H9 (cell line): Measurements from ENCODE around the gene HSPB8. TPM values are rescaled to one million over a fixed set of nuclear protein-coding genes. Genes with fewer than 3 reads are reported as not detected.

Experiments
- DNase-seq: peaks from one replicate; pipeline ENCODE4 v3.0.0-alpha.2; 2017
- H2AFZ ChIP-seq: one replicate; pipeline ENCODE4 v1.6.1; 2013; ENCODE audit warnings: mild to moderate bottlenecking, low read length, control low read depth, moderate library complexity
- H2AK5ac ChIP-seq: 2 replicates; pipeline ENCODE4 v1.6.1; 2013; ENCODE audit warnings: low read length, control low read depth, mixed read lengths; ENCODE audit not compliant: insufficient read length
- H2BK120ac ChIP-seq: one replicate; pipeline ENCODE4 v1.6.1; 2013; ENCODE audit warnings: low read depth, mild to moderate bottlenecking, low read length, control low read depth, inconsistent platforms; ENCODE audit not compliant: poor library complexity, severe bottlenecking
- H2BK12ac ChIP-seq: 2 replicates; pipeline ENCODE4 v1.6.1; 2013; ENCODE audit warnings: low read length, control low read depth, mixed read lengths, low read depth; ENCODE audit not compliant: insufficient read length
- H2BK15ac ChIP-seq: 2 replicates; pipeline ENCODE4 v1.6.1; 2013; ENCODE audit warnings: low read depth, low read length, control low read depth
- H2BK20ac ChIP-seq: one replicate; pipeline ENCODE4 v1.6.1; 2013; ENCODE audit warnings: low read depth, mild to moderate bottlenecking, low read length, control low read depth, inconsistent platforms; ENCODE audit not compliant: poor library complexity, severe bottlenecking
- H2BK5ac ChIP-seq: 2 replicates; pipeline ENCODE4 v1.6.1; 2013; ENCODE audit warnings: low read length, control low read depth, mixed read lengths; ENCODE audit not compliant: insufficient read length
- H3K14ac ChIP-seq: 2 replicates; pipeline ENCODE4 v1.6.1; 2013; ENCODE audit warnings: low read length, control low read depth; ENCODE audit not compliant: insufficient read depth
- H3K18ac ChIP-seq: 2 replicates; pipeline ENCODE4 v1.6.1; 2013; ENCODE audit warnings: low read depth, mild to moderate bottlenecking, mixed read lengths, low read length, control low read depth; ENCODE audit not compliant: insufficient read length
- H3K23ac ChIP-seq: 2 replicates; pipeline ENCODE4 v1.6.1; 2013; ENCODE audit warnings: low read length, control low read depth, mixed read lengths, low read depth; ENCODE audit not compliant: insufficient read length
- H3K23me2 ChIP-seq: 2 replicates; pipeline ENCODE4 v1.6.1; 2013; ENCODE audit warnings: low read depth, mild to moderate bottlenecking, mixed read lengths, low read length, control low read depth; ENCODE audit not compliant: insufficient read length, poor library complexity, severe bottlenecking
- H3K27ac ChIP-seq: 2 replicates; pipeline ENCODE4 v1.5.1; 2013; ENCODE audit warnings: low read length, control low read depth, mixed read lengths, low read depth; ENCODE audit not compliant: insufficient read length
- H3K27me3 ChIP-seq: 2 replicates; pipeline ENCODE4 v1.6.1; 2013; ENCODE audit warnings: low read length, control low read depth, inconsistent platforms; ENCODE audit not compliant: insufficient read depth
- H3K4ac ChIP-seq: 2 replicates; pipeline ENCODE4 v1.6.1; 2013; ENCODE audit warnings: low read depth, mild to moderate bottlenecking, control low read depth, inconsistent platforms, low read length, moderate library complexity
- H3K4me1 ChIP-seq: 2 replicates; pipeline ENCODE4 v1.6.1; 2013; ENCODE audit warnings: low read length, control low read depth, inconsistent platforms; ENCODE audit not compliant: insufficient read depth
- H3K4me2 ChIP-seq: 2 replicates; pipeline ENCODE4 v1.6.1; 2013; ENCODE audit warnings: low read length, control low read depth, mixed read lengths; ENCODE audit not compliant: insufficient read length, insufficient read depth
- H3K56ac ChIP-seq: 2 replicates; pipeline ENCODE4 v1.6.1; 2013; ENCODE audit warnings: low read depth, mild to moderate bottlenecking, mixed read lengths, low read length, control low read depth; ENCODE audit not compliant: insufficient read length
- H3K79me1 ChIP-seq: 2 replicates; pipeline ENCODE4 v1.6.1; 2013; ENCODE audit warnings: low read depth, mild to moderate bottlenecking, moderate library complexity, low read length, control low read depth, inconsistent platforms; ENCODE audit not compliant: insufficient read depth, poor library complexity, severe bottlenecking
- H3K79me2 ChIP-seq: 2 replicates; pipeline ENCODE4 v1.6.1; 2013; ENCODE audit warnings: low read length, control low read depth, inconsistent platforms; ENCODE audit not compliant: insufficient read depth
- H3K9ac ChIP-seq: 2 replicates; pipeline ENCODE4 v1.6.1; 2013; ENCODE audit warnings: low read length, control low read depth, mixed read lengths; ENCODE audit not compliant: insufficient read length; ENCODE audit errors: extremely low read depth
- H3K9me3 ChIP-seq: one replicate; pipeline ENCODE4 v1.6.1; 2013; ENCODE audit warnings: low read depth, low read length, inconsistent platforms; ENCODE audit not compliant: control insufficient read depth
- H3T11ph ChIP-seq: one replicate; pipeline ENCODE4 v1.6.1; 2013; ENCODE audit warnings: mild to moderate bottlenecking, low read length, control low read depth, inconsistent platforms
- H4K20me1 ChIP-seq: one replicate; pipeline ENCODE4 v1.6.1; 2013; ENCODE audit not compliant: control insufficient read depth, insufficient read length, insufficient read depth
- H4K5ac ChIP-seq: 2 replicates; pipeline ENCODE4 v1.6.1; 2013; ENCODE audit warnings: low read depth, mild to moderate bottlenecking, mixed read lengths, low read length, control low read depth; ENCODE audit not compliant: insufficient read length
- H4K8ac ChIP-seq: replicated peaks from 2 replicates; pipeline ENCODE4 v1.6.1; 2013; ENCODE audit warnings: low read length, control low read depth, mixed read lengths, low read depth; ENCODE audit not compliant: insufficient read length
- H4K91ac ChIP-seq: 2 replicates; pipeline ENCODE4 v1.6.1; 2013; ENCODE audit warnings: low read depth, mild to moderate bottlenecking, moderate library complexity, mixed read lengths, low read length, control low read depth; ENCODE audit not compliant: insufficient read length
- H3K27ac Mint-ChIP-seq, 3 experiments: 2 replicates in 2 of 3; 3 replicates in 1 of 3; pipeline ENCODE4 v1.8.0; 2020 to 2021; ENCODE audit warnings: mixed read lengths in 3 of 3, mild to moderate bottlenecking in 1 of 3, moderate library complexity in 1 of 3
- H3K27me3 Mint-ChIP-seq: 2 replicates; pipeline ENCODE4 v1.8.0; 2021; ENCODE audit warnings: low read depth, mild to moderate bottlenecking, moderate library complexity, mixed read lengths
- H3K36me3 Mint-ChIP-seq, 3 experiments: 2 replicates in 2 of 3; 3 replicates in 1 of 3; pipeline ENCODE4 v1.8.0; 2020 to 2021; ENCODE audit warnings: low read depth in 3 of 3, mixed read lengths in 3 of 3; ENCODE audit not compliant: insufficient read depth in 1 of 3
- H3K4me1 Mint-ChIP-seq, 2 experiments: 2 replicates each; pipeline ENCODE4 v1.8.0; 2020; ENCODE audit warnings: mixed read lengths in 2 of 2
- H3K4me3 Mint-ChIP-seq, 2 experiments: 2 replicates in 1 of 2; 3 replicates in 1 of 2; pipeline ENCODE4 v1.8.0; 2020 to 2021; ENCODE audit warnings: mild to moderate bottlenecking in 2 of 2, mixed read lengths in 2 of 2, moderate library complexity in 1 of 2
- H3K9me3 Mint-ChIP-seq, 2 experiments: 2 replicates in 1 of 2; 3 replicates in 1 of 2; pipeline ENCODE4 v1.8.0; 2020; ENCODE audit warnings: mild to moderate bottlenecking in 2 of 2, mixed read lengths in 2 of 2, moderate library complexity in 1 of 2
- CTCF ChIP-seq: fragments of 200-600 bp; sonication (generic); conservative IDR thresholded peaks from 3 replicates; pipeline ENCODE4 v1.8.0; 2021; ENCODE audit warnings: antibody characterized with exemption, mild to moderate bottlenecking
- WGBS: extraction: QIAGEN DNeasy Blood & Tissue Kit; methylation state at CpG from one replicate; pipeline ENCODE4 v1.1.7; 2013; ENCODE audit warnings: missing lambda C conversion rate, low lambda C conversion rate, mixed read lengths; ENCODE audit not compliant: insufficient read length; ENCODE audit errors: extremely low coverage; 5-methylcytosine and 5-hydroxymethylcytosine counted together
- total RNA-seq: library from RNA; stranded (reverse); gene quantifications from 2 replicates; pipeline ENCODE4 v1.2.1, GENCODE V29; 2021

HSPB8 gene
- total RNA-seq, 1 experiment from 2014 or later, result 3.0 TPM

GRCh38 chr12:119175081-119175480 is 3.6 kb upstream of the HSPB8 start:
- no peak overlapping the region for H3K9ac ChIP-seq
- H4K8ac ChIP-seq, result no peak overlapping the region
- WGBS, result no CpG with 5 or more reads among the region's 5 CpGs
- no peak overlapping the region for H2AFZ ChIP-seq
- H2BK12ac ChIP-seq, result no peak overlapping the region
- no peak overlapping the region for H3K4me2 ChIP-seq
- no peak overlapping the region for H3K23ac ChIP-seq
- peaks cover 6% of the 10 kb centered on the region for H3K23me2 ChIP-seq
- H2AK5ac ChIP-seq, result no peak overlapping the region
- H3K27ac Mint-ChIP-seq, result no peak overlapping the region
- no peak overlapping the region for H3K4ac ChIP-seq
- no peak overlapping the region for H3K14ac ChIP-seq
- no peak overlapping the region for H2BK120ac ChIP-seq
- H4K91ac ChIP-seq, result no peak overlapping the region
- H2BK15ac ChIP-seq, result no peak overlapping the region
- no peaks in the 10 kb centered on the region for H3K27me3 ChIP-seq
- H4K20me1 ChIP-seq, result no peaks in the 10 kb centered on the region
- H3K9me3 Mint-ChIP-seq, result peaks cover 0 to 2% of the 10 kb centered on the region in 2 experiments; a peak in 1 of 5 replicates
- H3K27me3 Mint-ChIP-seq, result peaks cover 7% of the 10 kb centered on the region
- peaks cover 48 to 62% of the 10 kb centered on the region in 2 experiments for H3K4me1 Mint-ChIP-seq
- no peak overlapping the region for H3K27ac ChIP-seq
- no peak overlapping the region for H2BK20ac ChIP-seq
- no peak for TF ChIP-seq CTCF
- DNase-seq, result no peak
- no peak overlapping the region for H3K18ac ChIP-seq
- H3K4me1 ChIP-seq, result peaks cover 4% of the 10 kb centered on the region; the same call in 1 of the 2 replicates
- no peaks in the 10 kb centered on the region for H3K9me3 ChIP-seq
- H3T11ph ChIP-seq, result no peak overlapping the region
- H2BK5ac ChIP-seq, result no peak overlapping the region
- no peaks in the 10 kb centered on the region for H3K79me1 ChIP-seq
- no peak overlapping the region for H3K4me3 Mint-ChIP-seq
- H3K36me3 Mint-ChIP-seq, result peaks cover 2 to 3% (median 3%) of the 10 kb centered on the region in 3 experiments; a peak in 2 of 7 replicates
- no peak overlapping the region for H3K56ac ChIP-seq
- no peaks in the 10 kb centered on the region for H3K79me2 ChIP-seq
- no peak overlapping the region for H4K5ac ChIP-seq
